Prostate gland (tissue), 2 donors: Measurements from ENCODE around the gene TJAP1.

Source experiments
- POLR2A ChIP-seq: fragments of 450-650 bp; IDR thresholded peaks from one replicate; pipeline ENCODE4 v1.6.1; 2016; ENCODE audit warnings: antibody characterized with exemption, mild to moderate bottlenecking
- TF ChIP-seq, protein P1 (sequence below), 4 experiments: fragments of 200-600 bp in 2 of 4; fragments of 450-650 bp in 2 of 4; sonication (generic) in 2 of 4; IDR thresholded peaks; 1 replicate in 3 of 4; 2 replicates in 1 of 4; pipeline ENCODE4 v1.5.1; 2016 to 2019; ENCODE audit warnings: antibody characterized with exemption in 4 of 4, mild to moderate bottlenecking in 2 of 4, moderate library complexity in 2 of 4

DNA sequence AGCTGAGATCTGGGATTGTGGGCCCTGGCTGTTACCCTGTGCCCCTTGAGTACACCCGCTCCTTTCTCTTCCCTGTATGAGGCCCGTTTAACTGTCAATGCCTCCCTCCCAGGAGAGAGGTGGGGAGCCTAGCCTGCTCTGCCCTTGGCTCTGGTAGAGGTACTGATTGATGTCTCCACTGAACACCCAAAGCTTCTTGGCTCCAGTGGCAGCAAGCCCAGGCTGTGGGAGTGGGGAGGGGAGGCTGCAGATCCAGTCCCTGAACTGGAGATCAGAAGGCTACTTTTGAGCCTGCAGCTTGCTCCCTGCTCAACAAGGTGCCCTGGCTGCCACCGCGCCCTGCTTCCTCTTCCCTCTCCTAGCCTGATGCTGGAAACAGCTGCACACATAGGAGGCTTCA is 25.3 kb downstream of the TJAP1 start:
- TF ChIP-seq, protein P1, sequence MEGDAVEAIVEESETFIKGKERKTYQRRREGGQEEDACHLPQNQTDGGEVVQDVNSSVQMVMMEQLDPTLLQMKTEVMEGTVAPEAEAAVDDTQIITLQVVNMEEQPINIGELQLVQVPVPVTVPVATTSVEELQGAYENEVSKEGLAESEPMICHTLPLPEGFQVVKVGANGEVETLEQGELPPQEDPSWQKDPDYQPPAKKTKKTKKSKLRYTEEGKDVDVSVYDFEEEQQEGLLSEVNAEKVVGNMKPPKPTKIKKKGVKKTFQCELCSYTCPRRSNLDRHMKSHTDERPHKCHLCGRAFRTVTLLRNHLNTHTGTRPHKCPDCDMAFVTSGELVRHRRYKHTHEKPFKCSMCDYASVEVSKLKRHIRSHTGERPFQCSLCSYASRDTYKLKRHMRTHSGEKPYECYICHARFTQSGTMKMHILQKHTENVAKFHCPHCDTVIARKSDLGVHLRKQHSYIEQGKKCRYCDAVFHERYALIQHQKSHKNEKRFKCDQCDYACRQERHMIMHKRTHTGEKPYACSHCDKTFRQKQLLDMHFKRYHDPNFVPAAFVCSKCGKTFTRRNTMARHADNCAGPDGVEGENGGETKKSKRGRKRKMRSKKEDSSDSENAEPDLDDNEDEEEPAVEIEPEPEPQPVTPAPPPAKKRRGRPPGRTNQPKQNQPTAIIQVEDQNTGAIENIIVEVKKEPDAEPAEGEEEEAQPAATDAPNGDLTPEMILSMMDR (IDR thresholded peaks at IDR 0.05), result no peak
- TF ChIP-seq POLR2A, result no peak
